CD8-positive, alpha-beta memory T cell (primary cell): Measurements from ENCODE around the gene POLR2B. TPM values are rescaled to one million over a fixed set of nuclear protein-coding genes. Genes with fewer than 3 reads are reported as not detected.

ENCODE experiments used
- CTCF ChIA-PET: fragments of 350-600 bp; sonication (Branson Sonifier 250); formaldehyde crosslinking; loops from one replicate; lab custom pipeline; 2021; ENCODE audit warnings: antibody characterized with exemption; lab: Charles Lee
- POLR2A ChIA-PET: fragments of 350-600 bp; sonication (Branson Sonifier 250); formaldehyde crosslinking; loops from one replicate; lab custom pipeline; 2021; ENCODE audit warnings: antibody characterized with exemption; lab: Charles Lee
- DNase-seq, 5 donors: peaks; one replicate each; pipeline versions ENCODE4 v3.0.0 to v3.0.0-alpha.2; 2020 to 2022; ENCODE audit warnings: mixed read lengths in 1 of 5
- H3K27ac ChIP-seq: one replicate; pipeline ENCODE4 v1.7.0; 2013; ENCODE audit warnings: low read depth, mild to moderate bottlenecking, low read length, moderate library complexity
- H3K27me3 ChIP-seq: 2 replicates; pipeline ENCODE4 v1.7.0; 2013; ENCODE audit warnings: low read length, mild to moderate bottlenecking; ENCODE audit not compliant: insufficient read depth, poor library complexity, severe bottlenecking
- H3K36me3 ChIP-seq: 2 replicates; pipeline ENCODE4 v1.7.0; 2013; ENCODE audit warnings: mild to moderate bottlenecking, low read length, moderate library complexity; ENCODE audit not compliant: insufficient read depth
- H3K4me1 ChIP-seq: 2 replicates; pipeline ENCODE4 v1.7.0; 2013; ENCODE audit warnings: mild to moderate bottlenecking, low read length, moderate library complexity; ENCODE audit not compliant: insufficient read depth
- H3K4me3 ChIP-seq: 2 replicates; pipeline ENCODE4 v1.7.0; 2013; ENCODE audit warnings: mild to moderate bottlenecking, low read length
- H3K9me3 ChIP-seq: 2 replicates; pipeline ENCODE4 v1.7.0; 2013; ENCODE audit warnings: mild to moderate bottlenecking, low read length
- H3K27ac Mint-ChIP-seq, 8 donors: one replicate each; pipeline ENCODE4 v1.8.0; 2020 to 2021; ENCODE audit warnings: mixed read lengths in 8 of 8, mild to moderate bottlenecking in 6 of 8, inconsistent platforms in 3 of 8, moderate library complexity in 3 of 8
- H3K27me3 Mint-ChIP-seq, 2 donors: one replicate each; pipeline ENCODE4 v1.8.0; 2020 to 2021; ENCODE audit warnings: mixed read lengths in 2 of 2, mild to moderate bottlenecking in 1 of 2, moderate library complexity in 1 of 2
- H3K36me3 Mint-ChIP-seq, 3 donors: one replicate each; pipeline ENCODE4 v1.8.0; 2020 to 2021; ENCODE audit warnings: mixed read lengths in 3 of 3, inconsistent platforms in 1 of 3, mild to moderate bottlenecking in 1 of 3
- H3K4me1 Mint-ChIP-seq, 3 donors: one replicate each; pipeline ENCODE4 v1.8.0; 2020 to 2021; ENCODE audit warnings: mixed read lengths in 3 of 3, inconsistent platforms in 1 of 3, mild to moderate bottlenecking in 1 of 3
- H3K4me3 Mint-ChIP-seq, 7 donors: one replicate each; pipeline ENCODE4 v1.8.0; 2020 to 2021; ENCODE audit warnings: mixed read lengths in 7 of 7, mild to moderate bottlenecking in 6 of 7, moderate library complexity in 4 of 7, inconsistent platforms in 2 of 7
- H3K9me3 Mint-ChIP-seq, 5 donors: one replicate each; pipeline ENCODE4 v1.8.0; 2020 to 2022; ENCODE audit warnings: mixed read lengths in 5 of 5, mild to moderate bottlenecking in 3 of 5, moderate library complexity in 2 of 5, inconsistent platforms in 1 of 5
- polyA plus RNA-seq: library from polyadenylated mRNA; unstranded; fragments of 300-500 nt; fragmentation: Illumina TruSeq; gene quantifications from one replicate; pipeline ENCODE4 v1.2.3, GENCODE V29; 2021
- total RNA-seq, 2 experiments: library from RNA; stranded (reverse); gene quantifications; one replicate each; pipeline ENCODE4 v1.2.3, GENCODE V29; 2021

The POLR2B gene
- total and polyA plus RNA-seq, 3 experiments from 2014 or later = 61.0 to 129 (median 122) TPM

DNA sequence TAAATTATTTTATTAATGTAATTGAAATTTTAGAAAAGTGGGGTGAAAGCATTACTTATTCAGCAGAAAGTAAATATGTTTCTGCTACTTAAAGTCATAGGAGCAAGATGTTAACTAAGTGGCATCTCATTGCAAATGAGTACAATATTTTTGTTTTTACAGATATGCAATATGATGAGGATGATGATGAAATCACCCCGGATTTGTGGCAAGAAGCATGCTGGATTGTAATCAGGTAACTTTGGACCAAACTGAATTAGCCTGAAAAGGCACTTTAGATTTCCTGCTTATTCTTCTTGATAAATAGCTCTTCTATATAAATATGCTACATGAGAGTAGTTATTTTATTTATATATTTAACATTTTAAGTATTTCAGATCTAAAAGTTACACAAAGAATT, 7.5 kb downstream of the POLR2B start:
- Histone ChIP-seq H3K4me3 (no peak overlapping the region), H3K27me3 (no peaks in the 10 kb centered on the region), H3K27ac (no peak overlapping the region), H3K4me1 (peaks cover 22% of the 10 kb centered on the region), H3K9me3 (no peaks in the 10 kb centered on the region), H3K36me3 (peaks cover 24% of the 10 kb centered on the region)
- Mint-ChIP-seq H3K4me1 (peaks cover 55 to 79% (median 79%) of the 10 kb centered on the region in 3 donors), H3K27me3 (no peaks in the 10 kb centered on the region), H3K9me3 (no peaks in the 10 kb centered on the region), H3K36me3 (peaks cover 0 to 75% (median 18%) of the 10 kb centered on the region in 3 donors), H3K27ac (no peak overlapping the region), H3K4me3 (no peak overlapping the region)
- ChIA-PET POLR2A (no interaction called here), CTCF (interaction anchor here (3.0 kb wide), 1 partner anchor 9 kb away, joined by 10 read pairs; the partner anchor contains the start of genes NOA1 and POLR2B)
- DNase-seq = no peak

DNA sequence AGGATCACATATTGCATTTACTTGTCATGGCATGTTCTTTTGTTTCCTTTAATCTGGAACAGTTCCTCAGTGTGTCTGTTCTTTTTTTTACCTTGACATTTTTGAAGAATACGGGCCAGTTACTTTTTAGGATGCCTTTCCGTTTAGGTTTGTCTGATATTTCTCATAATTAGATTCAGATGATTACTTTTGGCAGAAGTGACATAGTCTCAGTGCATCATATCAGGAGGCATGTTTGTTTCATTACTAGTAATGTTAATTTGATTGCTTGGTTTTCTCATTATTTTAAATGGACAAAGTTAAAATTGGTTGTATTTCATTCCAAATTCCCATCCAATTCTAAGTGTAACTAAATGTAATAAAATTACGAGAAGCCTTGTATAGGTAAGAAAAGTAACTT, 8.3 kb downstream of the POLR2B start:
- Histone ChIP-seq H3K9me3 (no peaks in the 10 kb centered on the region), H3K4me1 (peaks cover 15% of the 10 kb centered on the region), H3K4me3 (no peak overlapping the region), H3K27me3 (no peaks in the 10 kb centered on the region), H3K27ac (no peak overlapping the region), H3K36me3 (peaks cover 24% of the 10 kb centered on the region)
- Mint-ChIP-seq H3K4me1 (peaks cover 52 to 79% (median 79%) of the 10 kb centered on the region in 3 donors), H3K36me3 (peaks cover 3 to 75% (median 25%) of the 10 kb centered on the region in 3 donors), H3K9me3 (no peaks in the 10 kb centered on the region), H3K27me3 (no peaks in the 10 kb centered on the region), H3K4me3 (no peak overlapping the region), H3K27ac (no peak overlapping the region)
- POLR2A ChIA-PET = no interaction called here
- CTCF ChIA-PET = interaction anchor here (3.0 kb wide), 1 partner anchor 9 kb away, joined by 10 read pairs; the partner anchor contains the start of genes NOA1 and POLR2B
- DNase-seq = no peak

DNA sequence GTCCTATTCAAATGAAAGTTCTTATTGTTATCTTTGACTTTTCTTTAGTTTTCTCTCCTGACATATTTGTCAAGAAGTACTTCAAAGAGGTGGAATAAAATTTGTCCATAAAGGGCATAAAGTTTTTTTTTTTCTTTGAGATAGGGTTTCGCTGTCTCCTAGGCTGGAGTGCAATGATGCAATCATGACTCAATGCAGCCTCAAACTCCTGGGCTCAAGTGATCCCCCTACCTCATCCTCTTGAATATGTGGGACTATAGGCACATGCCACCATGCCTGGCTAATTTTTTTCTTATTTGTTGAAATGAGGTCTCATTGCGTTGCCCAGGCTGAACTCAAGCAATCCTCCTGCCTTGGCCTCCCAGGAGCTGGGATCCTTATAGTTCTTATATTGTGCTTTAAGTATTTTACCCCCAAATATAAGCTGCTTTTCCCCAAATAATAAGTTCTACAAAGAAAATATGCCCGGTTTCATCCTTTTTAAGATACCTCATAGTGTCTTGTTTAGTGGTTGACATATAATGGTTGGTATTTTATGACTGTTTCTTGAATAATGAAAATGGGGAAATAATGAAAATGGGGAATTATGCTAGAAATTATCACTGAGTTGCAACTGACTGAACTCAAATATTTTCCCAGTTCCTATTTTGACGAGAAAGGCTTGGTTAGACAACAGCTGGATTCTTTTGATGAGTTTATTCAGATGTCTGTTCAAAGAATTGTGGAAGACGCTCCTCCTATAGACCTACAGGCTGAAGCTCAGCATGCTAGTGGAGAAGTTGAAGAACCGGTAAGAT, 11.6 kb downstream of the POLR2B start:
- H3K9me3 Mint-ChIP-seq = no peaks in the 10 kb centered on the region
- Histone ChIP-seq H3K27me3 (no peaks in the 10 kb centered on the region), H3K4me1 (no peaks in the 10 kb centered on the region), H3K36me3 (peaks cover 37% of the 10 kb centered on the region), H3K9me3 (no peaks in the 10 kb centered on the region), H3K4me3 (no peak overlapping the region), H3K27ac (no peak overlapping the region)
- ChIA-PET POLR2A (no interaction called here), CTCF (interaction anchor here (1.7 kb wide), 1 partner anchor 12 kb away, joined by 6 read pairs; the partner anchor contains the start of gene NOA1)
- peaks cover 3 to 85% (median 28%) of the 10 kb centered on the region in 3 donors for H3K36me3 Mint-ChIP-seq
- H3K27me3 Mint-ChIP-seq = no peaks in the 10 kb centered on the region
- no peak overlapping the region for H3K4me3 Mint-ChIP-seq
- H3K27ac Mint-ChIP-seq = peak overlapping the region in 4 of 8 donors; percentile 1 to 64 (median 12)
- no peak for DNase-seq
- peaks cover 35 to 72% (median 68%) of the 10 kb centered on the region in 3 donors for H3K4me1 Mint-ChIP-seq

DNA sequence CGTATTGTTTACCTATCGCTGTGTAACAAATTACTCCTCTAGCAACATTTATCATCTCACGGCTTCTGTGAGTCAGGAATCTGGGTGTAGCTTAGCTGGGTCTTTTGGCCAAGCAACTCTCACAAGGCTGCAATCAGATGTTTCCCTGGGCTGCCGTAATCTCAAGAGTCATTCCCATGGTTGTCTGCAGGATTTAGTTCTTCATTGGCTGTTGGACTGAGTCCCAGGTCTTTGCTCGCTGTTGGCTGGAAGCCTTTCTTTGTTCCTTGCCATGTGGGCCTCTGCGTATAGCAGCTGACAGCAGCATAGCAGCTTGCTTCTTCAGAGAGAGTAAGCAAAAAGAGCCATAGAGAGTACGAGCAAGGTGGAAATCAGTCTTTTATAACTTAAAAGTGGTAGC, 16.8 kb downstream of the POLR2B start:
- peak overlapping the region in 1 of 8 donors; percentile 38 for H3K27ac Mint-ChIP-seq
- H3K27me3 Mint-ChIP-seq = no peaks in the 10 kb centered on the region
- no peaks in the 10 kb centered on the region for H3K27me3 ChIP-seq
- peaks cover 19 to 48% (median 45%) of the 10 kb centered on the region in 3 donors for H3K4me1 Mint-ChIP-seq
- peaks cover 34% of the 10 kb centered on the region for H3K36me3 ChIP-seq
- H3K9me3 Mint-ChIP-seq = no peaks in the 10 kb centered on the region
- no peaks in the 10 kb centered on the region for H3K9me3 ChIP-seq
- no peaks in the 10 kb centered on the region for H3K4me1 ChIP-seq
- ChIA-PET POLR2A (no interaction called here), CTCF (no interaction called here)
- peaks cover 7 to 86% (median 29%) of the 10 kb centered on the region in 3 donors for H3K36me3 Mint-ChIP-seq
- H3K4me3 ChIP-seq = no peak overlapping the region
- DNase-seq = no peak
- H3K27ac ChIP-seq = no peak overlapping the region
- H3K4me3 Mint-ChIP-seq = no peak overlapping the region

DNA sequence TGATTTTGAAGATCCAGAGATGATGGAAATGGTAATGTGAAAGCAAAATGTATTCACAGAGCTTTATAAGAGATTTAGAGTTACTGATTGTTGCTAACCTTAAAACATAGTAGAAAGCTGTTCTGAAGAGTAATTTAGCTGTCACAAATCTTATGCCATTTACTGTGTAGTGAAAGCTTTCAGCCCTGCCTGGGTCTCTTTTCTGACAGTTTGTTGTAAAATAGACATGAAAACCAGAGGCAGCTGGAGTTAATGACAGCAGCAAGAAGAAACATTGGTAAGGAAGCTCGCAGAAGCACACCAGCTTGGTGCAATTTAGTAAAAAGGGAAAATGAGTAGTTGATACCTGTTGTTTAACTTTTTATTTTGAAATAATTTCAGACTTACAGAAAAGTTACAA, 21.1 kb downstream of the POLR2B start:
- ChIA-PET POLR2A (no interaction called here), CTCF (interaction anchor here (0.6 kb wide), 1 partner anchor 1088 kb away, joined by 4 read pairs; no protein-coding TSS in a partner anchor)
- H3K36me3 ChIP-seq = peaks cover 37% of the 10 kb centered on the region

DNA sequence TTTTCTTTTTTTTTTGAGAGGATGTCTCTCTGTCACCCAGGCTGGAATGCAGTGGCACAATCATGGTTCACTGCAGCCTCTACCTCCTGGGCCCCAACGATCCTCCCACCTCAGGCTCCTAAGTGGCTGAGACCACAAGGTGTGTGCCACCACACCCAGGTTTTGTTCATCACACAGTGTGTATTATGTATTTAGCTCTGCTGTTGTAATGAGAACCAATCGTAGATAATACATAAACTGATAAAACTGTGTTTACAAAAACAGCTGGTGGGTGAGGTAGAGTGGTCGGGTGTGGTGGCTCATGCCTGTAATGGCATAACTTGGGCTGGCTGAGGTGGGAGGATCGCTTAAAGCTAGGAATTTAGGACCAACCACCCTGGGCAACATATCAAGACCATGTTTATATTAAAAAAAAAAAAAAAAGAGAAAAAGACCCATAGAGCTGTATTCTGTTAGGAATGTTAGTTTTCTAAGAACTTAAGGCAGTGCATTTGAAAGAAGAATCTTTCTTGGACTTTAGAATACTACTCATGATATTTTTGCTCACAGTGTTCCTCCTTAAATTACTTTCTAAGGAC, 34.9 kb downstream of the POLR2B start:
- Histone ChIP-seq H3K36me3 (peaks cover 55% of the 10 kb centered on the region), H3K4me1 (no peaks in the 10 kb centered on the region), H3K27me3 (no peaks in the 10 kb centered on the region), H3K4me3 (no peak overlapping the region), H3K27ac (no peak overlapping the region), H3K9me3 (no peaks in the 10 kb centered on the region)
- no peak overlapping the region for H3K4me3 Mint-ChIP-seq
- peak overlapping the region in 2 of 8 donors; percentile 38 to 81 for H3K27ac Mint-ChIP-seq
- H3K36me3 Mint-ChIP-seq = peaks cover 15 to 82% (median 29%) of the 10 kb centered on the region in 3 donors
- ChIA-PET POLR2A (no interaction called here), CTCF (no interaction called here)
- DNase-seq = no peak
- H3K27me3 Mint-ChIP-seq = no peaks in the 10 kb centered on the region
- H3K4me1 Mint-ChIP-seq = peaks cover 10 to 20% (median 11%) of the 10 kb centered on the region in 3 donors
- H3K9me3 Mint-ChIP-seq = no peaks in the 10 kb centered on the region

More for the DNA sequence above, 21.1 kb downstream of the POLR2B start:
- H3K27ac Mint-ChIP-seq = no peak overlapping the region
- no peaks in the 10 kb centered on the region for H3K27me3 Mint-ChIP-seq
- no peak for DNase-seq
- H3K36me3 Mint-ChIP-seq = peaks cover 4 to 84% (median 19%) of the 10 kb centered on the region in 3 donors
- Histone ChIP-seq H3K27ac (no peak overlapping the region), H3K4me3 (no peak overlapping the region), H3K9me3 (no peaks in the 10 kb centered on the region), H3K27me3 (no peaks in the 10 kb centered on the region), H3K4me1 (no peaks in the 10 kb centered on the region)
- H3K4me1 Mint-ChIP-seq = peaks cover 8 to 26% (median 24%) of the 10 kb centered on the region in 3 donors
- H3K4me3 Mint-ChIP-seq = no peak overlapping the region
- H3K9me3 Mint-ChIP-seq = no peaks in the 10 kb centered on the region

DNA sequence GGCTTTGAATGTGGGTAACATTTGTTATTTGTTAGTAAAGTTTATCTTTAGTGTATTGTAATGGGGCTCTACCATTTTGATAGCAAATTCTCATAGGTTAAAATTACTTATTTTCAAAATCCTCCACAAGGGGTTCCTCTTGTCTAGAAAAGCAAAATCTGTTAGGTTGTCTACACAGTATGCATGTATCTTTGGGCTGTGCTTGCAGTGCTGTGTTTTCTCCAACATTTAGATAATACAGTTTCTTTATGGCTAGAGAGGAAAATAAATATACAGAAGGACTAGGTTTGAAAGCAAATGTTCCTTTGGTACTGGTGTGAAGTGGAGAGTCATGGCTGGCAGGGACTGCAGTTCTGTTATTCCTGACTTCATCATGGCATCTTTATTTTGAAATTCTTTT, 40.3 kb downstream of the POLR2B start:
- H3K36me3 Mint-ChIP-seq = peaks cover 10 to 87% (median 34%) of the 10 kb centered on the region in 3 donors

More for the DNA sequence above, 40.3 kb downstream of the POLR2B start:
- H3K9me3 ChIP-seq = no peaks in the 10 kb centered on the region
- H3K36me3 ChIP-seq = peaks cover 54% of the 10 kb centered on the region
- H3K27me3 ChIP-seq = no peaks in the 10 kb centered on the region
- Mint-ChIP-seq H3K9me3 (no peaks in the 10 kb centered on the region), H3K27ac (peak overlapping the region in 2 of 8 donors; percentile 11 to 47), H3K4me1 (peaks cover 4 to 22% (median 10%) of the 10 kb centered on the region in 3 donors), H3K27me3 (no peaks in the 10 kb centered on the region), H3K4me3 (no peak overlapping the region)
- POLR2A ChIA-PET = no interaction called here
- DNase-seq = no peak
- H3K27ac ChIP-seq = no peak overlapping the region
- CTCF ChIA-PET = no interaction called here
- no peaks in the 10 kb centered on the region for H3K4me1 ChIP-seq
- H3K4me3 ChIP-seq = no peak overlapping the region
